ENCODE measurements around the gene TMEM54. TPM values are rescaled to one million over a fixed set of nuclear protein-coding genes. Genes with fewer than 3 reads are reported as not detected.

TMEM54 gene, protein sequence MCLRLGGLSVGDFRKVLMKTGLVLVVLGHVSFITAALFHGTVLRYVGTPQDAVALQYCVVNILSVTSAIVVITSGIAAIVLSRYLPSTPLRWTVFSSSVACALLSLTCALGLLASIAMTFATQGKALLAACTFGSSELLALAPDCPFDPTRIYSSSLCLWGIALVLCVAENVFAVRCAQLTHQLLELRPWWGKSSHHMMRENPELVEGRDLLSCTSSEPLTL
- 100 to 1,000 TPM; 122 to 245 (median 198) TPM for total RNA-seq

- no peak for TF ChIP-seq POLR2A (IDR thresholded peaks at IDR 0.05)
- TF ChIP-seq CTCF (IDR thresholded peaks at IDR 0.05): no peak
- WGBS, 2 donors: 1 to 2% methylated on average over 18 to 31 of the region's 92 CpGs
- peak in 1 of 2 donors; percentile 89 for DNase-seq (ENCODE audit: low spot score in 2 of 2)
Observed at GRCh38 chr1:32900956-32901822, at the start of gene TMEM54. Gene TMEM54, minus strand, starts transcription at chr1:32901389. Its CDS starts 151 bp downstream, at chr1:32901238.

GRCh38 chr1:32949519-32949918, 48.3 kb upstream of the TMEM54 start:
- WGBS, 2 donors: 50 to 53% methylated on average over 5 of the region's 5 CpGs

More at GRCh38 chr1:32900956-32901822, at the start of gene TMEM54:
- H3K4me3 ChIP-seq (ENCODE audit: low read depth, poor library complexity, severe bottlenecking): peak within 1 kb of the TSS; percentile 51
- intact Hi-C loops (cut with DNase I; ENCODE audit: low total_unique reads): no loop called here

GRCh38 chr1:32948905-32949304, 47.7 kb upstream of the TMEM54 start:
- DNase-seq (ENCODE audit: low spot score in 2 of 2): no peak
- 15 to 18% methylated on average over 1 of the region's 1 CpG for WGBS, 2 donors

More at GRCh38 chr1:32949519-32949918, 48.3 kb upstream of the TMEM54 start:
- no peak for TF ChIP-seq CTCF (IDR thresholded peaks at IDR 0.05)
- TF ChIP-seq POLR2A (IDR thresholded peaks at IDR 0.05): no peak
- intact Hi-C loops (cut with DNase I; ENCODE audit: low total_unique reads): no loop called here
- no peak for DNase-seq (ENCODE audit: low spot score in 2 of 2)
- no peak overlapping the region for H3K4me3 ChIP-seq (ENCODE audit: low read depth, poor library complexity, severe bottlenecking)

DNA sequence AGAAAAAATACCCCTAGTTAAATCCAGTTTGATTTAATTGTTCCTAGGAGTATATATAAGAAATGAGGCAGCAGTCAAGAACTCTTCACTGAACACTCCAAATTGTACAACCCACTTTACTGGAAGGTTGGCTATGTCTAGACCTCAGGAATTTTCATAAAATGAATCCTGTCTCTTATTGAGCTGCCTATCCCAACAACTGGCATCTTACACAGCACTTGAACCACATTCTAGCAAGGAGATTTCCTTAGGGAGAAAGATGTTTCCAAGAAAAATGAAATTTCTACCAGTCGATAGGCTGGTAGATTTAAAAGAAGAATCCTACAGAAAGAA, 47.2 kb upstream of the TMEM54 start:
- intact Hi-C loops (cut with DNase I; ENCODE audit: low total_unique reads): no loop called here
- 41 to 57% methylated on average over 1 of the region's 1 CpG for WGBS, 2 donors
- TF ChIP-seq POLR2A (IDR thresholded peaks at IDR 0.05) (no peak), CTCF (IDR thresholded peaks at IDR 0.05) (no peak)

More at GRCh38 chr1:32948905-32949304, 47.7 kb upstream of the TMEM54 start:
- no peak for TF ChIP-seq POLR2A (IDR thresholded peaks at IDR 0.05)
- no peak for TF ChIP-seq CTCF (IDR thresholded peaks at IDR 0.05)
- intact Hi-C loops (cut with DNase I; ENCODE audit: low total_unique reads): no loop called here
- H3K4me3 ChIP-seq (ENCODE audit: low read depth, poor library complexity, severe bottlenecking): no peak overlapping the region

GRCh38 chr1:32947669-32948389, 46.6 kb upstream of the TMEM54 start:
- intact Hi-C loops (cut with DNase I; ENCODE audit: low total_unique reads): no loop called here
- no peak for DNase-seq (ENCODE audit: low spot score in 2 of 2)
- H3K4me3 ChIP-seq (ENCODE audit: low read depth, poor library complexity, severe bottlenecking): no peak overlapping the region
- WGBS, 2 donors: 81 to 82% methylated on average over 6 of the region's 6 CpGs
- TF ChIP-seq POLR2A (IDR thresholded peaks at IDR 0.05) (no peak), CTCF (IDR thresholded peaks at IDR 0.05) (no peak)

More for the DNA sequence above, 47.2 kb upstream of the TMEM54 start:
- H3K4me3 ChIP-seq (ENCODE audit: low read depth, poor library complexity, severe bottlenecking): no peak overlapping the region
- no peak for DNase-seq (ENCODE audit: low spot score in 2 of 2)

Data from lower leg skin (tissue), 4 donors.